Endothelial cell of umbilical vein (primary cell): ENCODE data around the gene B3GALNT1.

Experiments
- CTCF ChIP-seq, 2 donors: IDR thresholded peaks; 1 replicate in 1 of 2; 2 replicates in 1 of 2; pipeline ENCODE4 v1.5.1; 2011; ENCODE audit warnings: low read length in 2 of 2, mild to moderate bottlenecking in 2 of 2, moderate library complexity in 2 of 2, control low read depth in 1 of 2, inconsistent platforms in 1 of 2, low read depth in 1 of 2; ENCODE audit not compliant: insufficient read depth in 1 of 2; ENCODE audit errors: extremely low read depth in 1 of 2
- MAX ChIP-seq: IDR thresholded peaks from 2 replicates; pipeline ENCODE4 v1.6.1; 2011; ENCODE audit not compliant: insufficient read depth, insufficient read length
- POLR2A ChIP-seq: IDR thresholded peaks from 2 replicates; pipeline ENCODE4 v1.6.1; 2012; ENCODE audit warnings: low read depth, mild to moderate bottlenecking, control low read depth, low read length
- POLR2AphosphoS5 ChIP-seq: IDR thresholded peaks from 2 replicates; pipeline ENCODE4 v1.6.1; 2012; ENCODE audit warnings: low read depth, mild to moderate bottlenecking, control low read depth, low read length, moderate library complexity; ENCODE audit not compliant: insufficient read depth

GRCh38 chr3:161117646-161118045, 12.5 kb upstream of the B3GALNT1 start:
- TF ChIP-seq POLR2AphosphoS5 (no peak), POLR2A (no peak), MAX (no peak), CTCF (IDR thresholded peaks at IDR 0.05; ENCODE audit: extremely low read depth in 1 of 2, insufficient read depth in 1 of 2, low read depth in 1 of 2, low read length in 2 of 2) (no peak)
